Measurements from ENCODE around the gene CGN. TPM values are rescaled to one million over a fixed set of nuclear protein-coding genes. Genes with fewer than 3 reads are reported as not detected.

The CGN gene
- total and polyA plus RNA-seq, 10 donors: 0.09 to 0.87 (median 0.27) TPM; not detected in 2

- H3K9me3 ChIP-seq: no peaks in the 10 kb centered on the region
- DNase-seq: no peak
- TF ChIP-seq, protein P1, sequence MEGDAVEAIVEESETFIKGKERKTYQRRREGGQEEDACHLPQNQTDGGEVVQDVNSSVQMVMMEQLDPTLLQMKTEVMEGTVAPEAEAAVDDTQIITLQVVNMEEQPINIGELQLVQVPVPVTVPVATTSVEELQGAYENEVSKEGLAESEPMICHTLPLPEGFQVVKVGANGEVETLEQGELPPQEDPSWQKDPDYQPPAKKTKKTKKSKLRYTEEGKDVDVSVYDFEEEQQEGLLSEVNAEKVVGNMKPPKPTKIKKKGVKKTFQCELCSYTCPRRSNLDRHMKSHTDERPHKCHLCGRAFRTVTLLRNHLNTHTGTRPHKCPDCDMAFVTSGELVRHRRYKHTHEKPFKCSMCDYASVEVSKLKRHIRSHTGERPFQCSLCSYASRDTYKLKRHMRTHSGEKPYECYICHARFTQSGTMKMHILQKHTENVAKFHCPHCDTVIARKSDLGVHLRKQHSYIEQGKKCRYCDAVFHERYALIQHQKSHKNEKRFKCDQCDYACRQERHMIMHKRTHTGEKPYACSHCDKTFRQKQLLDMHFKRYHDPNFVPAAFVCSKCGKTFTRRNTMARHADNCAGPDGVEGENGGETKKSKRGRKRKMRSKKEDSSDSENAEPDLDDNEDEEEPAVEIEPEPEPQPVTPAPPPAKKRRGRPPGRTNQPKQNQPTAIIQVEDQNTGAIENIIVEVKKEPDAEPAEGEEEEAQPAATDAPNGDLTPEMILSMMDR (IDR thresholded peaks at IDR 0.05 in 8 of 11, conservative IDR thresholded peaks at IDR 0.05 in 3 of 11): no peak
- TF ChIP-seq POLR2AphosphoS5 (IDR thresholded peaks at IDR 0.05): no peak
- TF ChIP-seq POLR2A (IDR thresholded peaks at IDR 0.05): no peak
- WGBS, 5 donors: 64 to 78% (median 68%) methylated on average over 7 of the region's 7 CpGs
- no peak overlapping the region for H3K4me3 ChIP-seq
- H3K36me3 ChIP-seq: no peaks in the 10 kb centered on the region
- no peak overlapping the region for H3K27ac ChIP-seq
- intact Hi-C loops (cut with DNase I; ENCODE audit: low total_unique reads): no loop called here
- H3K27me3 ChIP-seq (replicated peaks in 1 of 7): no peaks in the 10 kb centered on the region
- H3K4me1 ChIP-seq: no peaks in the 10 kb centered on the region
These were observed 8.1 kb upstream of the CGN start for GRCh38 chr1:151502859-151503780.

DNA sequence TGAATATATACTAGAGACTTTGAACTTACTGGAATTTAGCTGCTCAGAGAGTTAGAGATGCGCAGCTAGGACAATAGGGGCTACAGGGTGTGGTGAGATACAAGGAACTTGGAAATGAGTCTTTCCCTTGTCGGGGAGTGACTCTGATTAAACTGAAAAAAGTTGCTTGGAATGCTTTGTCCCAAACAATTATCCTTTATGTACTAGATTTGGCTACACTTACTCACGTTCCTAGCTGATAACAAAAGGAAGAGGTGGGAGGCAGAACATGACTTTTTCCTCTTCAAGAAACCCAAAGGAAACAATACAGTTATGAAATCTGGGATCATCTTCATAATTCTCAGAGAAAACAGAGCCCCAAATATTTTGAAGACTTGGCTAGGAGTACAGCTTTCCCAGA, 6.9 kb upstream of the CGN start:
- no peak overlapping the region for H3K4me3 ChIP-seq
- H3K4me1 ChIP-seq: no peaks in the 10 kb centered on the region
- no peak overlapping the region for H3K27ac ChIP-seq
- intact Hi-C loops (cut with DNase I; ENCODE audit: low total_unique reads): no loop called here
- no peaks in the 10 kb centered on the region for H3K9me3 ChIP-seq
- H3K27me3 ChIP-seq (replicated peaks in 1 of 7): no peaks in the 10 kb centered on the region
- TF ChIP-seq, protein P1 (IDR thresholded peaks at IDR 0.05 in 8 of 11, conservative IDR thresholded peaks at IDR 0.05 in 3 of 11): no peak
- TF ChIP-seq POLR2A (IDR thresholded peaks at IDR 0.05) (no peak), POLR2AphosphoS5 (IDR thresholded peaks at IDR 0.05) (no peak)
- DNase-seq: no peak
- H3K36me3 ChIP-seq: no peaks in the 10 kb centered on the region
- WGBS, 5 donors: 53 to 81% (median 68%) methylated on average over 3 of the region's 3 CpGs

GRCh38 chr1:151504759-151505158, 6.4 kb upstream of the CGN start:
- Histone ChIP-seq H3K4me1 (no peaks in the 10 kb centered on the region), H3K9me3 (no peaks in the 10 kb centered on the region), H3K27me3 (replicated peaks in 1 of 7) (no peaks in the 10 kb centered on the region), H3K36me3 (no peaks in the 10 kb centered on the region), H3K27ac (no peak overlapping the region), H3K4me3 (no peak overlapping the region)
- 82 to 95% (median 87%) methylated on average over 4 of the region's 4 CpGs for WGBS, 5 donors
- DNase-seq: no peak
- intact Hi-C loops (cut with DNase I; ENCODE audit: low total_unique reads): no loop called here
- TF ChIP-seq, protein P1 (IDR thresholded peaks at IDR 0.05 in 8 of 11, conservative IDR thresholded peaks at IDR 0.05 in 3 of 11): no peak
- TF ChIP-seq POLR2AphosphoS5 (IDR thresholded peaks at IDR 0.05) (no peak), POLR2A (IDR thresholded peaks at IDR 0.05) (no peak)

GRCh38 chr1:151508833-151509232, 2.4 kb upstream of the CGN start:
- WGBS, 5 donors: 85 to 94% (median 88%) methylated on average over 6 of the region's 6 CpGs
- TF ChIP-seq, protein P1 (IDR thresholded peaks at IDR 0.05 in 8 of 11, conservative IDR thresholded peaks at IDR 0.05 in 3 of 11): no peak
- TF ChIP-seq POLR2A (IDR thresholded peaks at IDR 0.05) (no peak), POLR2AphosphoS5 (IDR thresholded peaks at IDR 0.05) (no peak)
- Histone ChIP-seq H3K4me1 (peaks cover 10 to 38% (median 25%) of the 10 kb centered on the region in 6 donors), H3K27me3 (replicated peaks in 1 of 7) (peaks cover 0 to 31% (median 0%) of the 10 kb centered on the region in 7 donors), H3K27ac (no peak overlapping the region), H3K9me3 (no peaks in the 10 kb centered on the region), H3K4me3 (no peak overlapping the region), H3K36me3 (no peaks in the 10 kb centered on the region)
- no peak for DNase-seq
- intact Hi-C loops (cut with DNase I; ENCODE audit: low total_unique reads): no loop called here

All from spleen (tissue), 11 donors.